HG03025 (cell line): ENCODE measurements around the gene ADNP.
A peak's percentile ranks its signal among the peaks of the same experiment; 100 is the strongest.

Source experiments
- ATAC-seq: cut with Tn5 transposase; IDR thresholded peaks from one replicate; pipeline ENCODE4 v1.9.1; 2021; ENCODE audit warnings: mild to moderate bottlenecking, moderate library complexity; ENCODE audit not compliant: unreplicated experiment, low FRiP score

The ADNP gene

DNA sequence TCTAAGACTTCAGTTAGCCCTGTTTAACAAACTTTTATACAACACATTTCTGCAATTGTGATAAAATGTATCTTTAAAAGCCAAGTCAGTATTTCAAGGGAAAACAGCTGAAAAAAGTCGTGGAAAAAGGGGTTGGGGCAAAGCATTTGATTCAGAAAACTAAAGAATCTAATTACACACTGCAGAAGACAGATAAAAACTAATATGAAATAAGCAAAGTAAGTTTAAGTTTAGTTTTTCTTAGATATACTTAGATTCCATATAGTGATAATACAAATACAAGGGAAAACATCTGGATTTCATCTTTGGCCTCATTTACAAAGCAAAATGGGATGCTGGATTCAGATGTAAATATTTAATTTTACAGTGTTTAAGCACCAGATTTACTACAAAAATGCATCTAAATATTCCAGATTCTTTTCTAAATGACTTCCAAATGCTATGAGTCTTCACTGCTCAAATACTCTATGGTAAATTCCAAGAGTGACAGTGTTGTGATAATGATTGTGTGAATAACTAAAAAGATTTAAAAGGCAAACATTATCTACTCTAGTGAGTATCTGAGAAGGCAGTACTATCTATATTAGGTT is 1.5 kb upstream of the ADNP start:
- no peak for ATAC-seq

DNA sequence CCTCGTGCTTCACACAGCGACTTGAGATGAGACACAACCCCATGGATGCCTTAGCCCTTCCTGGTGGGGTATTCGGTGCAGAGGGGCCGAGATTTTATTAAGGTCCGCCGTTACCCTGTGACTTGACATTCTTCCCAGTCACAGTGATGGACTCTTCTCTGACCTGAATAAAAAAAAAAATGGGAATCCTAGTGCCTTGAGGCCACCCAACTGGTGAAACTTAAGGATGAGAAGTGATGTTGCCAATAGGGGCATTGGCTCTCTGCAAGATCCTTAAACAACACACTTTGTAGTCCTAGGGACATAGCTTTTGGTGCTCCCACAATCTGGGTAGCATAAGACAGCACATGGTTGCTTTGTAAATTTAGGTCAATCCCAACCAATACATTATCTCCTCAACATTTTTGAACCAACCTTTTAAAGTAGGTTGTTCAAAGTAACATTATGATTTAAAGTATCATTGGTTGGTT is 814 bp upstream of the ADNP start:
- no peak for ATAC-seq

DNA sequence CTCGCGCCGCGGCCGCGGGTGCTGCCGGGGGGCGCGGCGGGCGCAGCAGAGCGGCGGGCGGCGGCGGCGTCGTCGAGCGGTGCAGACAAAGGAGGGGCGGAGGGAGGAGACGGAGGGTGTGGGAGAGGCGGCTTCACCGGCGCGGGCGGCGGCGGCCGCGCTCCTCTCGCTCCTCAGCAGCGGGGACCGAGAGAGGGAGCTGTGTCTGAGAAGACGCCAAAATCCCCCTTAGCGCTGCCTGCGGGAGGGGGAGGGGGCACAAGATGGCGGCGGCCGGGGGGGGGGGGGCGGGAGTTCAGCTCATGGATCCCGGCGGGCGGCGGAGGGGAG is 296 bp downstream of the ADNP start:
- ATAC-seq, result peak; percentile 25

DNA sequence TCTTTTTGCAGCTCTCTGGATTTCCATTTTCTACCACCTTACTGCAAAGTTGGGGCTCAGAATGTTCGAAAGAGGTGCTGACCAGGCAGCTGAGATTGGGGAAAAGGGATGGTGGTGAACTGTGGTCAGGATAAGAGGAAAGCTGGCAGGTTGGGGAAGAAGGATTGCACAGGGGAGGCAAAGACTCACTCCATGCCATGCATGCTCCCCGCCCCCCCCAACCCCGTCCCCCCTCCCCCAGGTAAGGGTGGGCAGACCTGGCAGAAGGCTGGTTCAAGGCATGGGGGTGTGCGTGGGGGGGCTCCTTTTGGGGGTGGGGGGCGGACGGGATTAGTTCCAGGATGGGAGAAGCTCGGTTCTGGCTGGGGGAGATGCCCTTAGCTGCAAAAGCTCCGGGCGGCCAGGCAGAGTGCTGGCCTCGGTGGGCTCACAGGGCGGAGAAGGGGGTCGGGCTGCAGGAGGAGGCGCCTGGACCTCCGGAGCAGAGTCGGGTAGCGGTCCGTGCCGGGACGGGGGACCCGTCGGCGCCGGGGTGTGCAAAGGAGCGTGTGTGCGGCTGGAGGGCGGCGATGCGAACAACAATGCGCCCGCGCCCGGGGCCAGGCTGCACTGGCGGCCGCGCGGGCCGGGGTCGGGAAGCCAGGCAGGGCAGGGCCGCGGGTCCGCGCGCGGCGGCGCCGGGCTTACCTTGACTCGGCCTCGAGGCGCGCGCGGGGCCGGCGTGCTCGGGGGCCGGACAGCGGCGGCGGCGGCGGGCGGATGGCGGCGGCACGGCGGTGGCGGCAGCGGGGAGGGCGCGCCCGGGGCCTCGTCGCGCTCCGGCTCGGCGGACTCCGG is 880 bp downstream of the ADNP start:
- ATAC-seq, result no peak

DNA sequence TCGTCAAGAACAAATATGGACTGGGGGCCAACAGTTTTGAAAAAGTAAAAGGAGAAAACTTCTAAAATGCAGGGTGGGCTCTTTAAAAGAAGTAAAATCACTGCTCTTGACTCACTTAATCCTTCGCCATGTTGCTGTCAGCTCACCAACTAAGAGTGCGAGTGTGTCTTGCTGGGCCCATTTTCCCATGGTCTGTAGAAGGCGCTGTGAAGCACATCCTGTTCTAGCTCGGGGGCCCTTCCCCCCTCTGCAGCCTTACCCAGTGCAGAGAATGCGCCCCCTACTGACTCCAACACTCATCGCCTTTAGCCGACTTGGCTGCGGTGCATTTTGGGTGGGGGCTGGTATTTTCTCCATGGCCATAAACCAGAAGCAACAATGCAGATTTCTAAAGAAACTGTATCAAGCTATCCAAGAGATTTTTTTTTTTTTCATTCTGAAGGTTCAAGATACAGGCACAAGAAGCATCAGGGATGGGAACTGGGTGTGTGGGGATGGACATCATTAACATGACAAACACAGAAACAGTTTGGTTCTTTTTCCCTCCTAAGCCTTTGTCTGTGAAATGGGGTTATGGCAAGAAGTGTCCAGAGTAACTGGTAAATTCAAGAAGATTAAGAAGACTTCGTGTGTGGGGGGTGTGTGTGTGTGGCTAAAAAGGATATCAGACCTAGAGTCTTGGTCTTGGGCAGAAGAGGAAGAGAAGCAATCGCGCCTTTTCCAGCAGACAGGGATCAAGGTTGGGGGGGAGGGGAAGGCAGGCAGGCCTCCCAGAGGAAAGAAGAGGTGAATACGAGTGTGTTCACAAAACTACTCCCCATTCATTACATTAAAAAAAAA is 1.7 kb downstream of the ADNP start:
- ATAC-seq, result peak; percentile 34

DNA sequence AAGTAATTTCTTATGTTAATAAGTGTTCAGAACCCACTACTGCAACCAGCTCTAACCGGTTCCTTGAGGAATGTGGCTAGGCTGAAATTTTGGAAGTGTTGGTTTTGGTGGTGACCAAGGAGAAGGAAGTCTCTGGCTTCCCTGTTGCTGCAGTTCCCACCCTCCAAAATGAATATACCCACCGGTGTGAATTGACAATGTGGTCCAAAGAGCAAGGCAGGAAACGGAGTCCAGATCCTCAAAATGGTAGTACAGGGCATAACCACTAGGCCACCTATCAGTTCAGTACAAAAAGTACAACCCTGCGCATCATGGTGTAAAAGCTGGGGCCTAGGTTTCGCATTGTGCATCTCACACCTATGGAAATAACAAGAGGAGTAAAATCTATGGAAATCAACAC is 2.8 kb downstream of the ADNP start:
- ATAC-seq, result no peak

DNA sequence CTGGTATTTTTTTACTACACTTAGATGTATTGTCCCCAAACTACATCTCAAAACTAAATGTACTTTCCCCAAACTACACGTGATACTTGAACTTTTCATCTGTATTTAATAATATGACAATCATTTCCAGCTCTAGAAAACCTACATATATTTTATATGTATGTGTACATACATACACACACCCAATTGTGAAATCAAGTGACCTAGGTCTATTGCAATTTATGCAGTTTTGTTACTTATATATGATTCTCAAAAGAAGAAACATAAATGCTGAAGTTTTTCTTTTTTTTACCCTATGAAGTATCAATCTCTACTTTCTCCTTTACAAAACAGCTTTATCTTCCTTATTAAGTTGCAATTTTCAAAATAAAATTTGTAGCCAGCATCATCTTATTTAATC is 4.7 kb downstream of the ADNP start:
- no peak for ATAC-seq

DNA sequence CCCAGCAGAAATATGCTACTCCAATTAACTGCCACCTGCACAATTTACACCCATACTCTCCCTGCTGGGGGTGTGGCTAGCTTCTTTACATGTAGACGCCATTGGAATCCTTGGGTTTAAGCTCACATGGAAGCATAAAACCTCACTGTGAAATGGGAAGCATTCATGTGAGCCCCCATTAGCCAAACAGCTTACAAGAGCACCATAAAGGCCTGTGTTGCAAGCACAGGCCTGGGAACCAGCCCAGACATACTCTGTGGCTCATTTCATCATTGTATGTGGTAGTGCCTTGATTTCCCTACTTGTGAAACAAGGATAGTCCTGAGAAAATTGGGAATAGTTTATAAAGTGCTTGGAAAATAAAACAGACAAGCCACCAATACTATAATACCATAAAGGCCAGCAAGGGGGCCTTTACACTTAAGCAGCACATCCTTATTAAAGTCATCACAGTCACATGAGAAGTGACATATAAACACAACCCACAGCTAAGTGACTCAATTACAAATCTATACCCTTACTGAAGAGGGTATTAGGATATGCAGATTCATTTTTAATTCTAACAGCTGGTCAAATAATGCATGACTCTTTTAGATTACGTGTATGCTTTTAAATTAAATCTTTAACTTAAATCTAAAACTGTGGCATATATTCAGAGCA is 6.8 kb downstream of the ADNP start:
- ATAC-seq, result no peak

DNA sequence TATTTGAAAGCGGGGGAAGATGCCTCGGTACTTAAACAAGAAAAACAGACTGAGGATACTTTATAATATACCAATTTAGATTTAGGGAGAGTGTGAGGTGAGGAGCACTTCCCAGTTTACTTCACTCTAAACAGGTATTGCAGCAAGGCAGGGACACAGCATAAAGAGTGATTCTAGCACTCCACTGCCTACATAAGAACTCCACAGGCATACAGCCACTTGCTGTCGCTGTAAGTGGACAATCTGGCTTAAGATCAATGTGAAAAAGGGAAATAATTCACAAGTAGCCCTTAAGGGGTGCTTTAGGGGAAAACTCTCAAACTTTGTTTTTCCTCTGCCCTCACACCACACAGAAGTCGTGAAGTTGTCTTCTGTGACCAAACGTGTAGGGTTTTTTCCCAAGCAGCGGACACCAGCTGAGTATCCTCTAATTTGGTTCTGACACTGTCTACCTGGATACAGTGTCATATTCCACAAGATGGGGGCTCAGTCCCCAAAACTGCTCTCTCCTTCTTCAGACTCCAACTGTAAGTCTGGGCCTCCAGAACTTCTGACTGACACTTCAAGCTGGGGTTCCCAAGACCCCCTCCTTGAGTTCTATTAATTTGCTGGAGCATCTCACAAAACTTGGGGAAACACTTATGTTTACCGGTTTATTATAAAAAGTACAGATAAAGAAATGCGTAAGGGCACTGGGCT is 9.3 kb downstream of the ADNP start:
- ATAC-seq, result no peak

DNA sequence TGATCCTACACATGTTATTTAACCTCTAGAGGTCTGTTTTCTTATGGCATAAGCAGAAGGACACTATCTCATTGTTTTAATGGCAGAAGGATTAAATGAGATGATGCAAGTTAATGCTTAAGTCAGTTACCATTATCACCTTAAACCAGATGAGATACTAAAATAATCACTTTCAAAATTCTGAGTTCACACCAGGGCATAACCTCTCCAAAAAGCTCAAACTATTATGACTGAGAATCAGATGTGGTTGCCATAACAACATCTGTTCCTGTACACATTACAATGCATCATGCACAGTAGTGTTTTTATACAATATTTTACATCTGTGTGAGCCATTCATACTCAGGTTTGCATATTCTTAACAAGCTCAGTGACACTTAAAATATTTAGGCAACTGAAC is 10.2 kb downstream of the ADNP start:
- ATAC-seq, result no peak

DNA sequence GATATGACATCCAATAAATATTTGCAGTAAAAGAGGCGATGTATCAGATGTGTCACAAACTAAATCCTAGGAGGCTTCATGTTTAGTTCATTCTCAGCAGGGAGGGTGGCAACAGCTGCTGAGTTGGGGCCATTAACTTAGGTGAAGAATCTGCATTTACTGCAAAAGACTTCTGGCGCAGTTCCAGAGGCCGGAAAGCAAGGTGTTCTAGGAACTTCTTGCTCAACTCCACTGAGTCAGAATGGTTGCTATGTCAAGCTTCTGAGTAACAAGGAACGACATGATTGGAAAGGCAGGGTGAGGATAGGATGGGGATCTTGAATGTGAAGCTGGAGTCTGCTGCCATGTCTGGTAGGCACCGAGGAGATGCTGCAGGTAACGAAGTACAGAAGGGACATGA is 11.7 kb downstream of the ADNP start:
- ATAC-seq, result no peak

DNA sequence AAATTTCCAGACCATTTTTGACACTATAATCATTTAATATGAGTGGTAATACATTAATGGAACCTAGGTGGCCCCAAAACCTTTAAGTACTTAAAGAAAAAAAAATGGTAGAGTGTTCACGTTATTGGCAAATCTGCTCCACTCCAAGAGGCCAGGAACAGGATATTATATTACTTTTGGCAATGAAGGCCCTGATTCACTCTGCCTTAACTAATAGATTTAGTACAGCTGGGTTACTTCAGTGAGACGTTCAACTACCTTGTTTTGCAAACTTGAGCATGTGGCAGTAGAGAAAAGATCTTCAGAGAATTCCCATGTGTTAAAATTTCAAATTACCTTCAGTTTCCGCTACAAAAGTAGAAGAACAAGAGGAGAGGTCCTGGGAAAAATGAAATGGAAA is 12.8 kb downstream of the ADNP start:
- ATAC-seq, result no peak

DNA sequence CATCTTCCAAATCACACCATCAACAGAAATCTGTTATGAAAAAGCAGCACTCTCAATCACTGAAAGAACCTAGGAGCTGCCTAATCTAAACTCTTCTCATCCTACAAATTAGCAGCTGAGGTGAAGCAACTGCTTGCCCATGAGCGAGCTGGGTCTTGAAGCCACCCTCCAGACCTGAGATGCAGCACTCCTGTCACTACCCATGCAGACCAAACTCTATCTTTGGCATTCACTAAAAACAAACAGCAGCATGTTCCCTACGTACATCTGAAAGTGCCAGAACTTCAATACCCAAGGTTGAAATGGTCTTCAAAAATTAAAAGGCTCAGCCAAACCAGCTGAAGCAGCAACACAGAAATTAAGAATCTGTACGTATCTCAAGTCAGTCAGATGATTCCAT is 14.3 kb downstream of the ADNP start:
- no peak for ATAC-seq

DNA sequence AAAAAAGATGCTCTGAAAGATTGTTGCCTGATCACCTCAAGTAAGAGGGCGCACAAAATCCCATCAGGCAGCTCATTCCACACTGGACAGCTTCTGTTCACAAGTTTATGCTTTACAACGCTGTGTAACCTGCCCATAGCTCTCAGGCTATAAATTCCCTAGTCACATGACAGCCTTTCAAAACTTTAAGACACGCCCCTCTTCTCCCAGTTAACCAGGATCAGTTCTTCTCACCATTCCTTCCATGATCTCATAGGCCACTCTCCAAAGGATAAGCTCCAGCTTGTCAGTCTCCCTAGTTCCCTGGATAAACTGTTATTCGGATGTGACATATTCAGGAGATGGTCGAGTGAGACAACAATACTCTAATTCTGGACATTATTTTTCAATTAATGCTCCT is 15.0 kb downstream of the ADNP start:
- ATAC-seq, result no peak

DNA sequence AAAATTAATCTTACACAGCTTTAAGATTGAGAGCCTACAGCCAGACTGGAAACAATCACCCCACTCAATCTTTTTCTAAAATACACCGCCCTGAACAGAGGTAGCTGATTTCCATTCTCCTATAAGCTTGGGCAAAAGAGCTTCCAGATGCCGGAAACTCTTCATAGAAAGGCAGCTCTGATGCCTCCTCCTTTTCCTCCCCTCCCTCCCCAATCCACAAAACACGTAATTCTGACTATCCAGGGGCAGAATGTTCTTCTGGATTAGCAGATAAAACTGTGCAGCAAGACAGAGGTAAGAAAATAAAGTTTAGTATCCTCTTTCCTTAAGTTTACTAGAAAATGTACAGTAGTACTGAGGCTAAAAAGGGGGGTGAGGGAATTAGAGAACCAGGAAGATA is 15.8 kb downstream of the ADNP start:
- no peak for ATAC-seq

DNA sequence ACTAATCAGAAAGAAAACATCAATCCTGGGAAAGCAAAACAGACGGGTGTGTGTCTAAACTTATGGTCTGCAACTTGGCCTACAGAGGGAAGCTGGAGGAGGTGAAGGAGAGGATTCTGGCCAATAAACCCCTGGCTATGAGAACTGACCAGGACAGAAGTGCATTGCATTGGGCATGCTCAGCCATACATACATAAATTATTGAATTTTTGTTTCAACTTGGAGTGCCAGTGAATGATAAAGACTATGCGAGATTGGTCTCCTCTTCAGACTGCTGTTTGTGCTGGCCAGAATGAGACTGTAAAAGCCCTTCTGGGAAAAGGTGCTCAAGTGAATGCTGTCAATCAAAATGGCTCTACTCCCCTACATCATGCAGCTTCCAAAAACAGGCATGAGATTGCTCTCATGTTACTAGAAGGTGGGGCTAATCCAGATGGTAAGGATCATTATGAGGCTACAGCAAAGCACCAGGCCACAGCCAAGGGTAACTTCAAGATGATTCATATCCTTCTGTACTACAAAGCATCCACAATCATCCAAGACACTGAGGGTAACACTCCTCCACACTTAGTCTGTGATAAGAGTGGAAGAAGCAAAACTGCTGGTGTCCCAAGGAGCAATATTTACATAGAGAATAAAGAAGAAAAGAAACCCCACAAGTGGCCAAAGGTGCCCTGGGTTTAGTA is 17.4 kb downstream of the ADNP start:
- ATAC-seq, result no peak

DNA sequence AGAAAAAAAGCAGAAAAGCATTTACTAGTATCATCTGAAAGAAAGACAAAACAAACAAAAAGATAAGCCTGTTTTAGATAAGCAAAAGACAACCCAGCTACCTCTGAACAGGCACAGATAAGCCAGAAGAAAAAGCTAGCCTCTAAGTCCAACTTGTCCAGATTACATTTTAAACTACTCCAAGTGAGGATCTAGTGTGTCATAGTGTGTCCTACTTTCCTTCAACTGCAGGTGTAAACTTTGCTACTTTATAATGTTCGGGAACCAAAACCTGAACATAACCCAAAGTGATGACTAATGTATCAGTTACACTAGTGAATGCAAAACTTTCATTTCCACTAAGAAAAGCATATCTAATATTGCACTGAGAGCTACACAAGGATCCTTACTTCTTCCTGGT is 19.5 kb downstream of the ADNP start:
- ATAC-seq, result peak; percentile 66

DNA sequence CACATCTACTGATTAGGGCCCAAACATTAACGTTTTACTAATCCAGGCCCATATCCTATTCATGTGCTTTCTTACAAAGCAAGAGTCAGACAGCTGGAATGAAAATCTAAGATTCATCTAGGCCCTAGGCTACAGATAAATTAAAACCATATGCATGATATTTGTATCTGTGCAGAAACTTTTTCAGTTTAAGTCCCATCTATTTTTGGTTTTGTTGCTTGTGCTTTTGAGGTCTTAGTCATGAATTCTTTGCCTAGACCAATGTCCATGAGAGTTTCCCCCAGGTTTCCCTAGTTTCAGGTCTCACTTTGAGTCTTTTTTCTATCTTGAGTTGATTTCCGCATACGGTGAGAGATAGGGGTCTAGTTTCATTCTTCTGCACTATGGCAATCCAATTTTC is 20.2 kb downstream of the ADNP start:
- no peak for ATAC-seq

DNA sequence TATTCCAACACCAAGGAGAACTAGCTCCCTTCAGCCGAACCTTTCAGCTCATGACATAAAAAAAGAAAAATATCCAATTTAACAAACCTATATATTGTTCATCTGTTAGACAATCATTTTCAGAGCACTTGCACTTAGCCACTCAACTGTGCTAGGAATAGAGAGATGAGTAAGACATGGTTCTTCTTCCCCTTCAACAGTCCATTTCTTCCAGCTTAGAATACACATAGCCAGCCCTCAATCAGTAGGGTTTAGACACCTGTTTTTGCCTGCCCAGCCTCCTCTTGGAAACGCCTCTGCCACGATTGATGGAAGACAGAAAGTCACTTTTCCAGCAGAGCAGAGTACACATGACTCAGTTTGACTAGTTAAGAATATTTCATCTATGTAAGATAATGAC is 21.8 kb downstream of the ADNP start:
- ATAC-seq, result no peak

DNA sequence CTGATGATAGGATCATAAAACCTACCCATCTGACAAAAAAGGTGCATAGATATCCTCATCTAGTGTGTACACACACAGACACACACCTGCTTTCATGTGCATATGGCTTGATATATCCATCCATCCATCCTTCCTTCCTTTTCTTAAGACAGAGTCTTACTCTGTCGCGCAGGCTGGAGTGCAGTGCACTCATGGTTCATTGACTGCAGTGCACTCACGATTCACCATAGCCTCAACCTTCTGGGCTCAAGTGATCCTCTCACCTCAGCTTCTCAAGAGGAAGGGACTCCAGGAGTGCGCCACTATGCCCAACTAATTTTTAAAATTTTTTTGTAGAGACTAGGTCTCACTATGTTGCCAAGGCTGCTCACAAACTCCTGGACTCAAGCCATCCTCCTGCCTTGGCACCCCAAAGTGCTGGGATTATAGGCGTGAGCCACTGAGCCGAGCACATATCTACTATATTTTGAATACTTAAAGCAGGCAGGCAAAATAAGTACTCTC is 27.1 kb downstream of the ADNP start:
- ATAC-seq, result no peak
